CD4-positive, alpha-beta T cell treated with Interferon gamma for 1 hour (primary cell): ENCODE results near the gene SEMA4D.
A peak's percentile ranks its signal among the peaks of the same experiment; 100 is the strongest.

Experiments
- DNase-seq: peaks from one replicate; pipeline ENCODE4 v3.0.0-alpha.2; 2020

SEMA4D gene

GRCh38 chr9:89408628-89409101 is 89.2 kb downstream of the SEMA4D start:
- peak; percentile 65 for DNase-seq

- no peak for DNase-seq
Observed at GRCh38 chr9:89407070-89407469, 90.8 kb downstream of the SEMA4D start.

DNA sequence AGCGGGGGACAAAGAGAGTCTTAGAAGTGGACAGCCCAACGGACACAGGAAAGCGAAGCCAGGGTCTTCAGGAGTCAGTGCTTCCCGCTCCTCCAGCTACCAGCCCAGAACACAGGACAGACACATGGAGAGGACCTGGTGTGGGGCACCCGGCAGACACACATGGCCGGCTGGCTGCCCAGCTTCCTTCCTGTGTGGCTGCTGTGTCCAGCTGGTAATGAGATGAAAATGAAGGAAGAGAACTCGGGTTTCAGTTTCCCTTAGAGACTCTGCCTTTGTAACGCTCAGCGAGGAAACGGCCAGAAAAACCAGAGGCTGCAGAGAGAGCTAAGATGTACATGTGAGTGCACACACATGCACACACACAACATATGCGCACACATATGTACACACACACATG is 92.1 kb downstream of the SEMA4D start:
- DNase-seq: no peak

DNA sequence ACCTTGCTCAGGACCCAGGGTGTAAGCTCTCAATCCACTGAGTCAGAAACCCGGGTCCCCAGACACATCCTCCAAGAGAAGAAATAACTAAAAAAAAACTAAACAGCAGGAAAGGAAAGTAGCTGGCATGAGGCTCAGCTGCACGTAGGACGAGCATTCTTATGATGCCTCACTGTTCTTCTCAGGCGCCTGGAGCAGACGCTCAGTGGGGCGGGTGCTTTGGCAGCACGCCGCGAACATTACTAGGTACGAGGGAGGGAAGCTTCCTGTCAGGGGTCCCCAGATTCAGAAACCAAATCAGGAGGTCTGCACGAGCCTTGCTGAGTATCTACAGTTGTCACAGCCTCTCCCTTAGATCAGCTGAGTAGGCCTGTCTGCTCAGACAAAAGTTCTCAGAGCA is 93.8 kb downstream of the SEMA4D start:
- DNase-seq: no peak

DNA sequence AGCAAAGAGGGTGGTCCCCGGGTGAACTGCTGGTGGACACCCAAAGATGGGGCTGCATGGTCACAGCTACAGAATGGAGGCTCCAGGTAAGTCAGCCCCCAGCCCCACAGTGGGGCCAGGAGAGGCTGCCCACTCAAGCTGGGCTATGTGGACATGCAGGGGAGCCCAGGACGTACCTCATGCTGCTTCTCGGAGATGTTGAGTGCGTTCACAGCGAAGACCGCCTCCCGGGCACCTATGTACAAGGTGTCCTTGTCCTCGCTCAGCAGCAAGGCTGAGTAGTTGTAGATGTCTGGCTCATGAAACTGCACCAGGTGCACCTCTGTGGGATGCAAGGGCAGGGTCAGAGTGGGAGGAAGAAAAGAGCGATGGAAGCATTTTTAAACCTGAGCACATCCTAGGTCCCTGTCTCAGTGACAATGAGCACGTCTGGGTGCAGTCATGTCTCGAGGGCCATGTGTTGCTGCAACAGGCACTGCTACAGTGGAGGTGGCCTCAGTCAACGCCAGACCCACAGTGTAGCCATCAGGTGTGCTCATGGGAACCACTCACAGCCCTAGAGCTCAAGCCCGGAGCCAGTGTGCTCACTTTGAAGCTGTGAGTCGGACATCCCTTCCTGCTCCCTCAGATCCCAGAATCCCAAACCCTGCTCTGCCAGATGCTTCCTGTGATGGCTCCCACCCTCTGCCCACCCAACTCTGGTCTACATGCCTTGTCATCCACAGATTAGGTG is 95.1 kb downstream of the SEMA4D start:
- DNase-seq: no peak

DNA sequence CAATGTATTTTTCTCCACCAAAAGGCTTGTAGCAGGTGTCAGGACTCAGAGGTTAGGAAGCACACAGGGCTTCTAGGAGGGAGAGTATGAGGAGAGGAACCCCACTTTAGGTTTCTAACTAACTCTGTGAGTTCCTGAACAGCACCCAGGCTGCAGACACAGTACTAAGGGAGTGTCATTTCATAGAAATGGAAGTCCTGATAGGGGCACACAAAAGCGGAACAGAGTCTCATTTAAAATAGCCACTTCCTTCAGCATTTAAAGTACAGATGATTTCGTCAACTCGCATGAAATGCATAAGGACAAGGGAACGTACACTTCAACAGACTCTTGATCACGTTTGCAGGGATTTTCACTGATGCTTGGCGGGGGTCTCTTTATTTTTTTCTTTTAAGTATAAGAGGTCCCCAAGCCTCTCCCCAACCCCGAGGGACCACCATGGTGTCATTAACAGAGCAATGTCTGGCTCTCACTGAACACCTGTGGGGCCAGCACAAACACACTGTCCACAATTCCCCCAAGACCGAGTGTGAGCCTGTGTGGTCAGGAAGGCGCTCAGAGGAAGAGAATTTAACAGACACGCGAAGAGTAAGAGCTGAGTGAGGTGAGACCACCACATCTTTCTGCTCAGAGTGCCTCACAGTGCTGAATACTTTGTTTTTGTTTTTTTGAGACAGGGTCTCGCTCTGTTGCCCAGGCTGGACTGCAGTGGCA is 97.4 kb downstream of the SEMA4D start:
- DNase-seq: peak; percentile 28

DNA sequence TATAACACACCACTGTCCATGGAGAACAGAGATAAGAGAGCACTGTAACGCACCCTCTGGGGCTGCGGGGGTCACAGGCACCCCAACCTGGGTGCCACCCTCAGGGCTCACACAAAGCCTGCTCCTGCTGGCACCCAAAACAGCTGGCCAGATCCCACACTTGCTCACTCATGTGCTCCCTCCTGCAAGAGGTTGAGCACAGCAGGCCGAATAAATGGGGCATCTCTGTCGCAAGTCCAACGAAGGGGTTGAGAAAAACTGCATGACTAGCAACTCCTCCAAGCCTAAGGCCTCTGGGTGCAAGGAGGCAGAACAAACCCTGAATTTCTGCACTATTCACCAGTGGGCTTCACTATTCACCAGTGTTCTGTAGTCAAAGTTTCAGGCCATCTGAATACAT is 99.3 kb downstream of the SEMA4D start:
- DNase-seq: no peak

DNA sequence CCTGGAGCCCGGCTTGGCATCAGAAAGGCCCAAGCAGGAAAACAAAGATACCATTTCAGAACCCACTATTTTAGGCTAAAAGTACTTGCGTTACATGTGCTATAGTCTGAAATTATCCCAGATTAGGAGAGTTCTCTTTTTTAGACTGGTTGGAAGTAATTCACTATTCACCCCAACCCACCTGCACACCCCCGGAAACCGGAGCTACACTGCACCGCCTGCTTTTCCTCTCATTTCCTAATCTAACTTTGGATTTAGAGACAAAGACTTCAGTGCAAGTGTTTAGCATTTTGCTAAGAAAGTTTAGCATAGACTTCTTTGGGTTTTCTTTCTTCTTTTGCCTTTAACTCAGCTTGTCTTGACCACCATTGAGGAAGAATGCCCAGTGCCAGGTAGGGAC is 100.4 kb downstream of the SEMA4D start:
- no peak for DNase-seq

DNA sequence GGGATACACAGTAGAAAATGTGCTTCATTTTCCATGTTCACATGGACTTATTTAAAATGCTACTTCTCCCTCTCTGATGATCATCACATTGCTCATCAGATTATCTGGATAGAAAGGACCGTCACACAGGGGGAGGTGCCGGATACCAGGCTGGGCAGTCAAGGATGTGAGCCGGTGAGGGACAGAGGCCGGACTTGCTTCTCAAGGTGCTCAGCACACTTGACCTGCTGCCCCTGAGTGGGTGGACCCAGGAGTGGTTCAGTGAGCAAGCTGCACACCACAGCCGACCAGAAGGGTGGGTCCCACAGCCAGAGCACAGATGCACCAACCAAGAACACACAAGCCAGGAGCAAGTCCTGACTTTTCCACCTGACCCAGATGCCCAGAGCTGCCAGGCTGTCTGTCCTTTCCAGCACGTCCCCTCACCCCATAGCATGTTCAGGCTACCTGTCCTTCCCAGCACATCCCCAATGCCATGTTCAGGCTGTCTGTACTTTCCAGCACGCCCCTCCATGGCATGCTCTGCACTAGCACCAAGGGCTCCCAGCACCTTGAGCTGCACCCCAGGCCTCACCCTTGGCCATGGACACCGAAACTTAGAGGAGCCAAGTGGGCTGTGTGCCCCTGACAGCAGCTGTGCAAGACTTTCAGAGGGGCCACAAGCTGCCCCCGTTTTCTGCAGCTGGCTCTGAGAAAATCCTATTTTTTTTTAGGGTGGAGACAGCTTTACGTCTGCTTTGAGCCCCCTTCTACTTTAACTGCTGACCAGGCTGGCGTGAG is 101.8 kb downstream of the SEMA4D start:
- no peak for DNase-seq

- DNase-seq: no peak
Observed at GRCh38 chr9:89394412-89394811, 103.5 kb downstream of the SEMA4D start.

GRCh38 chr9:89391585-89391984 is 106.3 kb downstream of the SEMA4D start:
- DNase-seq: no peak

- no peak for DNase-seq
Observed at GRCh38 chr9:89390578-89391116, 107.3 kb downstream of the SEMA4D start.

- no peak for DNase-seq
Observed at GRCh38 chr9:89390068-89390555, 107.8 kb downstream of the SEMA4D start.

GRCh38 chr9:89388868-89389177 is 109.1 kb downstream of the SEMA4D start:
- no peak for DNase-seq

- peak; percentile 58 for DNase-seq
Observed at GRCh38 chr9:89388084-89388867, 109.6 kb downstream of the SEMA4D start.

- no peak for DNase-seq
Observed at GRCh38 chr9:89387197-89387849, 110.6 kb downstream of the SEMA4D start.

- no peak for DNase-seq
Observed at GRCh38 chr9:89386797-89387196, 111.1 kb downstream of the SEMA4D start.

DNA sequence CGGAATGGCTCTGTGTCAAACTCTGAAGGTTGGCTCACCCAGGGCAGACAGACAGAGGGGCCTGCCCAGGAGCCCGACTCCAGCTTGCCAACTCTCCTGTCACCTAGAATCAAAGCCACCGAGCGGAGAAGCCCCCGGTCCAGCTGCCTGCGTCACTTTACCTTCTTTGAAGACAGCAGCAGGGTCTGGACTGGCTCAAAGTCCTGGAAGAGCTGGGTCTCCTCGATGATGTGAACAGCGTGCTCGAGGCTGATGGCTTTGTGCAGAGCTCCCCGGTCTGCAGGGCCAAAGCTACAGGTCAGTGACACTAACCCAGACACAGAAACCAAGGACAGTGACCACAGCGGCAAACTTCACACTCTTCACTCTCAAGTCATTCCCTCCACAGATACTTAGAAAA is 111.7 kb downstream of the SEMA4D start:
- DNase-seq: no peak

DNA sequence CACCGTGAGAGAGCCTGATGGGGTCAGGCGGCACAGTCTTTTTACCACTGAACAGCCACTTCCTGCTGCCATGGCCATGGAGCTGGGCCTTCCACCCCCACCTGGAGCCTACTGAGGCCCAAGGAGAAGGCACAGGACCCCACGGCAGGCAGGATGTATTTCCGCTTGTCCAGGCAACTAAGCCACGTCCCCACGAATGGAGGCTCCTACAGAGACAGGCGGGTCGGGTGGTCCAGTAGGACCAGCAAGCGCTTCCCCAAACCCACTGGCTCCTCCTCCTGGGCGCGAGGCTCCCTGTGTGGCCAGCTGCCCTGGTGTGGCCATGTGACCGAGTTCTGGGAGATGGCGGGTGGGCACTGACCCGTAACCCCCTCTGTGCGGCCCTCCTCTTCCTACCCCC is 113.1 kb downstream of the SEMA4D start:
- DNase-seq: no peak

DNA sequence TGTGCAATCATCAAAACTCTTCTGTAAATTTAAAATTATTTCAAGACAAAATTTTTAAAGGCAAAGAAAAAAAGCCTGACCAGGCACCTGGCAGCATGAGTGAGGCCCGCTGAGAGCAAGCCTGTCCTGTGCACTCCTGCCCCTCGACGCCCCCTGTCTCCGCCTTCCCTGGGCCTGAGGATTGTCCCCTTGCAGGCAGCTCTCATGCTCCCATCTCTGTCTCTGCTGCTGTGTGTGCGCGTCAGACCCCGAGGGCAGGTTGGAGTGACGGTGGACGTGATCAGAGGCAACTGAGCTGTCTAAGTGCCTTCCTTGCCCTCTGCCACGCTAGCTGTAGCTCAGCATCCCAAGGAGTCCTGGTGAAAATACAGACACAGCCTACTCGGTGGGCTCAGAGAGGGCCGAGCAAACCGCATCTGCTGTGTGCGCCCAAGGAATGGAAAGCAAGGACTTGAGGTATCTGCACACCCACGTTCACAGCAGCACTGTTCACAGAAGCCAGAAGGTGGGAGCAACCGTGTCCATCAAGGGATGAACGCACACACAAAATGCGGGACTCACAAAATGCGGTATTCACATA is 114.1 kb downstream of the SEMA4D start:
- DNase-seq: no peak

DNA sequence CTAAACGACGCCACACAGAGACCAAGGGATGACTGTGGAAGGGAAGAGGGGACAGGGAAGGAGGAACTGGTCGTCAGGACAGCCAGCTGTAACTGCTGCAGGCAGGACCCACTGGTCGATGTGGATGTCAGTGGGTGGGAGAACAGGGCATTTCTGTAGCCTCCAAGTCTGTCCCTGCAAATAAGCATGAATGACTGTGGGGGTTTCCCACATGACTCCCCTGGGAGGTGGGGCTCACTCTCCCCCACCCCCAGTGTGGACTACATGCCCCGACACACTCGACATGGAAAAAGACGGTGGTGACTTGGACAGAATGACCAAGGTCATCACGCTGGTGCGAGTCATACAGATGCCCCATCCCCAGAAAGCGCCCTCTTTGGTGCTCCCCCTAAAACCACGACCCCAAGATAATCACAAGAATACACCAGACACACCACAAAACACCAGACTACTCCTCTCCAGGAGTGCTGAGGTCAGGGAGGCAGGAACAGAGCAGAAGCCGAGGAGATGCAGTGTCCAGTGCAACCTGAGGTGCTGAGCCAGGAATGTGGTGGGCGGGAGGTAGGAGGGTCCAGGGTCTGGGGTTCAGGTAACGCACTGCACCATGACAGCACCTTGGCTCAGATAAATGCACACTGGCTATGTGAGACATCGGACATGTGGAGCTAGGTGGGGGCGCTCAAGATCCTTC is 114.7 kb downstream of the SEMA4D start:
- DNase-seq: no peak
